Measurements from ENCODE around the gene CALY. TPM values are rescaled to one million over a fixed set of nuclear protein-coding genes. Genes with fewer than 3 reads are reported as not detected.

CALY gene
- total RNA-seq, 1 donor from 2014 or later, result not detected

- DNase-seq, result no peak
These were observed 26.8 kb downstream of the CALY start for GRCh38 chr10:133309720-133310398.

- DNase-seq, result peak; percentile 97
These were observed 27.5 kb downstream of the CALY start for GRCh38 chr10:133309100-133309719.

- DNase-seq, result peak; percentile 90
These were observed 28.1 kb downstream of the CALY start, which contains the start of the genes TUBGCP2 and ZNF511 for GRCh38 chr10:133308421-133309099. Gene TUBGCP2, minus strand, starts transcription at chr10:133308872. Its CDS starts 5,931 bp downstream, at chr10:133302941. Gene ZNF511, plus strand, starts transcription at chr10:133308914. Its CDS starts 30 bp downstream, at chr10:133308944.

DNA sequence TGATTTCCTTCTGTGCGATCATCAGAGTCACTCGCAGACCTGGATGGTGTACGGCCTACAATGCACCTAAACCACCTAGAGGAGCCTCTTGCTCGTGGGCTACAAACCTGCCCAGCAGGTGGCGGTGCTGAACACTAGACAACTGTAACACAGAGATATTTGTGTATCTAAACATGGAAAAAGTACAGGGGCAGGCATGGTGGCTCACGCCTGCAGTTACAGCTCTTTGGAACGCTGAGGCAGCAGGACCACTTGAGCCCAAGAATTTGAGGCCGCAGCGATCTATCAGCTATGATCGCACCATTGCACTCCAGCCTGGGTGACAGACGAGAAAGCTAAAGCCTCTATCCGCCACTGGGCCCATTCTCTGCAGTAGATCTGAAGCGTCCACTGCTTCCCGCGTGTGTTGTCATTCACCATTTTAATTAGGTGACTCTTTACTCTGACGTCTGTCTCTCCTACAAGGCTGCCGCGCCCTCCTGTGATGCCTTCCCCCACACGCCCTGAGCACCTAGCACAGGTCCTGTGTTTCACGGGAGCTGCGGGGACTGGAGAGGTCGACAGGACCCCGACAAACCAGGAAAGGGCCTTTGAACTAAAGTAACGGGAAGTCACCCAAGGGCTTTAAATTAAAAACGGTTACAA is 28.8 kb downstream of the CALY start:
- peak; percentile 86 for DNase-seq

- DNase-seq, result no peak
These were observed 29.7 kb downstream of the CALY start for GRCh38 chr10:133306941-133307379.

- DNase-seq, result no peak
These were observed 30.6 kb downstream of the CALY start for GRCh38 chr10:133306097-133306476.

DNA sequence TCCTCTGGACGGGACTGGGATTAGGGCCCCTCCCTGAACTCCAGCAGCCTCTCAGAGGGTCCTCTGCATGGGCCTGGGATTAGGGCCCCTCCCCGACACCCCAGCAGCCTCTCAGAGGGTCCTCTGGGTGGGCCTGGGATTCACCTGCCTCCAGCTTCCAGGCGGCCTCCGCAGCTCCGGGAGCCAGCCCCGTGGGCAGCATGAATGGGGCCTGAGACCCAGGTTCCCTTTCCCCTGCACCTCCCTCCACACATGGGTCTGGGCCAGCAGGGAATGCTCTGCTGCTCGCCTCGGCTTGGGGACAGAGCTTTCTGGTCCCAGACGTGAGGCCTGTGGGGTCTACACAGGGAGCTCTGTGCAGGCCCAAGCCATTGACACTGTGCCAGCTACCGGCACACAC is 33.5 kb downstream of the CALY start:
- DNase-seq, result no peak

DNA sequence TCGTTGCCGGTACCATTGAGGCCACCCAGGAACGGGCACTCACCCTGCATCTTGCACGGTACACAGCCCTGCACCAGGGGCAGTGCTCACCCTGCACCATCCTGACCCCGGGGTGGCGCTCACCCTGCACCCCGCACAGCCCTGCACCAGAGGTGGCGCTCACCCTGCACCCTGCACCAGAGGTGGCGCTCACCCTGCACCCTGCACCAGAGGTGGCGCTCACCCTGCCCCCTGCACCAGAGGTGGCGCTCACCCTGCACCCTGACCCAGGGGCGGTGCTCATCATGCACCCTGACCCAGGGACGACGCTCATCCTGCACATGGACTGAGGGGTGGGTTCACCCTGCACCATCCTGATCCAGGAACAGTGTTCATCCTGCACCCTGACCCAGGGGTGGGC is 34.5 kb downstream of the CALY start:
- DNase-seq, result no peak

DNA sequence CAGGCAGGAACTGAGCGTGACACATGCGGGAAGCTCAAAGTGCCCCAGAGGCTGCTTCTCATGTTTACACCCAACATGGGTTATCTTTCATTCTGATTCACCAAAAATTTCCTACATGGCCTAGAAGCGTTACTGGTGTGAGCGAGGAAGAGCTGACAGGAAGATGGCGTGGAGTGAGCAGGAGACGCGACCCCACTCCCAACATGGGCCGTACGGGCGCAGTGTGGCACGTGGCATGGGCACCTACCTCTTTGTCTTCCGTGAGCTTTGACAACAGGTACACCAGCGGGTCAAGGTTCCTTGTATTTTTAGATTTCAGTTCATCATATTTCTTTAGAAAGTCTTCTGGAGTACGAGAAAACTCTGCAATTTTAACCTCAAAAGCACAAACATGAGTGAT is 37.0 kb downstream of the CALY start:
- DNase-seq, result no peak

GRCh38 chr10:133299224-133299623 is 37.5 kb downstream of the CALY start:
- DNase-seq, result no peak

DNA sequence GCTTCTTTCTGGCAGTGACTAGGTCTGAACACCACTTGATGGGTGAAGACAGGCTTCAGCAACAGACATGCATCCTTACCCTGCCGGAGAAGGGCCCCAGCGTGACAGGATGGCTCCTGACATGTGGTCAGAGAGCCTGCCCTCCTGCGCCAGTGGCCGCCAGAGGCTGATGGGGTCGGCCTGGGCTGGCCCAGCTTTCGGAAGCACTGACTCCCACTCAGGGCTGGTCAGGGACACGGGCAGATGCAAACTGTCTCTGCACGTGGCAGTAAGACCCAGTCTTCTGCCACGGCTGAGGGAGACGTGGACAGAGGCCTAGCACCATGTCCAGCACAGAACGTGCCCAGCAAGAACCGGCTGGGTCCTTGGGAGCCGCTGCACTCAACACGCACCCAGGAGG is 38.2 kb downstream of the CALY start:
- no peak for DNase-seq

GRCh38 chr10:133297504-133297903 is 39.2 kb downstream of the CALY start:
- DNase-seq, result no peak

DNA sequence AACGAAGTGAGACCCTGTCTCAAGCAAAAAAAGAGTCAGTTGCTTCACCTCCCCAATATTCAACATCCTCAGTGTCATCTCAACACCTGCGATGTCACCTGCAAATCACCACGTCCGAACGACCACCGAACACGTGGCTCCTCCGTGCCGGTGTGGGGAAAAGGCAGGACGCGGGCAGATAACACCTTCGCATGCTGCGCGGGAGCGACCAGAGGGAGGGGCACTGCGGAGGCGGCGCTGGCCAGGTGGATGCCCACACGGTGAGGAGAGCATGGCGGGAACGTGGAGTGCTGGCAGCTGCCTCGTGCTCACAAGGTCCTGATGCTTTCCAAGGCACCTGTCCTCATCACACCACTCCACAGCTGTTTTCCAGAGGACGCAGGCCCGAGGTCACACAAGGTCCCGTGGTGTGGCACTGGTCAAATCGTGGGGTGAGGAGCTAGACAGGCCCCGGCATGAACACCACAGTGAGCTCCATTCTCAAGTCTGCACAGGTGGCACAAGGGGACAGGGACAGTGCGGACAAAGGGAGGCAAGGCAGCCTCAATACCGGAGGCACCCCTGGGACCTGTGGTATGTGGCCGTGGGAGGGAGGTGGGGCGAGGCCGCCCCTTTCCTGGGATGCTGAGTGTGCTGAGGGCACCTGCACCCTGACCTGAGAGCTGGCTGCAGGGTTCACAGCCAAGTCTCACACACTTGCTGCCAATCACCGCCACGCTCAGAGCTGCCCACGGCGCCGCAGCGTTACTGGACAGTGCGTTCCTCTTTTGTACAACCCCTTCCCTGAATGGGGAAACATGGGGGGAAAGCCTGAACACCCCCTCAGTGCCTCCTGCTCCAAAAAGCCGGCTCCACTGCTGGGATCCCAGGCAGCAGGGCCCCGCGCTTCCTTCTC is 41.0 kb downstream of the CALY start:
- DNase-seq, result no peak

DNA sequence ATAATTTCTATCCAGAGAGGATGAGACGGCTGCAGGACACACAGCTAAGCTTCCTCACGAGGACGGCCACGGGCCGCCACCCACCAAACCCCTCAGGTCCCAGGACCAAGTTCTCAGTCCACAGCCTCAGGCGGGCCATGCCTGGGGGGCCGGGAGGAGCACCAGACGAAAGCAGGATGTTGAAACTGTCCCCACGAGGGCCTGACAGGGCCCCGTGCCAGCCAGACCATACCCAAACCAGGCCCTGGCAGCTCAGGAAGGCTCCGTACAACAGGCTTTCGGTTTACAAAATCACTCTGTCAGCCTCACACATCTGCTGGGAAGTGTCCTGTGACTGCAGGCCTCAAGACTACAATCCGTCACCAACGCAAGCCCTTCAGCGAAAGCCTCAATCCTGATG is 42.5 kb downstream of the CALY start:
- no peak for DNase-seq

DNA sequence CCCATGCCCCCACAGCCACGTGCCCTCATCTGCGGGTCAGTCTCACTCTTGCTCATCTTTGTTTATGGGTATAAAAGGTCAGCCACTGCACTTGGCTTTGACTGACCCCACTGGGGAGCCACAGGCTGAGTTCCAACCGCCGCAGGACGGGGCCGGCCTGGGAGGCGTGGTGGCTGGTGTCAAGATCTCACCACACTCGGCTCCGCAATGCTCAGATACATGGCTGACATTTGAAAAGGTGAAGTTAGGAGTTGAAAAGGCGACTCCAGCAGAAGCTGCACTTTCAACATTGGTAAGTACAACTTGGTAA is 42.9 kb downstream of the CALY start:
- no peak for DNase-seq

- peak; percentile 77 for DNase-seq
These were observed 43.5 kb downstream of the CALY start for GRCh38 chr10:133292919-133293809.

GRCh38 chr10:133289761-133290160 is 46.9 kb downstream of the CALY start:
- DNase-seq, result no peak

GRCh38 chr10:133287832-133288500 is 48.7 kb downstream of the CALY start:
- no peak for DNase-seq

DNA sequence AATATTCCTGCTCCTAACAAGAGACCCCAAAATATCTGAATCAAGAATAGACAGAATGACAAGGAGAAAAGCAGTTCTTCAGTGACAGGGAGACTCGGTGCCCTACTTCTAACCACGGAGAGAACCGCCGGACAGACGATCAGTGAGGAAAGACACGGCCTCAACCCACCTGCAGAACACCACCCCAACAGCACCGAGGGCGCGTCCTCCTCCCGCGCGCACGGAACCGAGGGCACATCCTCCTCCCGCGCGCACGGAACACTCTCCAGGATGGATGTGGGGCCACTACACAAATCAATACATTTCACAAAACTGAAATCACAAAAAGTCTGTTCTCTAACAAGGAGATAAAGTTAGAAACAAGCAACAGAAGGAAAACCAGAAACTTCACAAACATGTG is 50.3 kb downstream of the CALY start:
- no peak for DNase-seq

GRCh38 chr10:133285217-133285616 is 51.5 kb downstream of the CALY start:
- no peak for DNase-seq

- no peak for DNase-seq
These were observed 52.8 kb downstream of the CALY start for GRCh38 chr10:133283931-133284330.
